GM12891 (cell line): Measurements from ENCODE around the gene BCR.

Source experiments
- POLR2A ChIP-seq: IDR thresholded peaks from 2 replicates; pipeline ENCODE4 v1.6.1; 2011; ENCODE audit warnings: low read depth, low read length, control low read depth
- POLR2AphosphoS5 ChIP-seq: IDR thresholded peaks from 2 replicates; pipeline ENCODE4 v1.6.1; 2011; ENCODE audit warnings: low read depth, low read length, control low read depth
- POU2F2 ChIP-seq: IDR thresholded peaks from 2 replicates; pipeline ENCODE4 v1.6.1; 2011; ENCODE audit warnings: low read depth, mild to moderate bottlenecking, control low read depth, low read length, moderate library complexity
- TAF1 ChIP-seq: IDR thresholded peaks from 2 replicates; pipeline ENCODE4 v1.6.1; 2011; ENCODE audit warnings: low read depth, low read length, control low read depth

- TF ChIP-seq POLR2A (no peak), POLR2AphosphoS5 (no peak), POU2F2 (peak; percentile 88), TAF1 (no peak)
Observed at GRCh38 chr22:23243006-23243573, 62.8 kb downstream of the BCR start.
